Stimulated activated CD8-positive, alpha-beta memory T cell treated with anti-CD3 and anti-CD28 coated beads, Interleukin-7, amount 100 ng/mL, for 48 hours (primary cell): ENCODE data around the gene SCNN1B.
"Not testable (repeated sequence)": the region's sequence is repeated elsewhere in the genome, so short reads cannot be mapped to it uniquely, and the experiment has no call there.

Experiments used
- DNase-seq, 2 donors: peaks; one replicate each; pipeline ENCODE4 v3.0.0-alpha.2; 2020; ENCODE audit warnings: low read depth in 1 of 2; ENCODE audit errors: extremely low read depth in 1 of 2

Gene SCNN1B

DNA sequence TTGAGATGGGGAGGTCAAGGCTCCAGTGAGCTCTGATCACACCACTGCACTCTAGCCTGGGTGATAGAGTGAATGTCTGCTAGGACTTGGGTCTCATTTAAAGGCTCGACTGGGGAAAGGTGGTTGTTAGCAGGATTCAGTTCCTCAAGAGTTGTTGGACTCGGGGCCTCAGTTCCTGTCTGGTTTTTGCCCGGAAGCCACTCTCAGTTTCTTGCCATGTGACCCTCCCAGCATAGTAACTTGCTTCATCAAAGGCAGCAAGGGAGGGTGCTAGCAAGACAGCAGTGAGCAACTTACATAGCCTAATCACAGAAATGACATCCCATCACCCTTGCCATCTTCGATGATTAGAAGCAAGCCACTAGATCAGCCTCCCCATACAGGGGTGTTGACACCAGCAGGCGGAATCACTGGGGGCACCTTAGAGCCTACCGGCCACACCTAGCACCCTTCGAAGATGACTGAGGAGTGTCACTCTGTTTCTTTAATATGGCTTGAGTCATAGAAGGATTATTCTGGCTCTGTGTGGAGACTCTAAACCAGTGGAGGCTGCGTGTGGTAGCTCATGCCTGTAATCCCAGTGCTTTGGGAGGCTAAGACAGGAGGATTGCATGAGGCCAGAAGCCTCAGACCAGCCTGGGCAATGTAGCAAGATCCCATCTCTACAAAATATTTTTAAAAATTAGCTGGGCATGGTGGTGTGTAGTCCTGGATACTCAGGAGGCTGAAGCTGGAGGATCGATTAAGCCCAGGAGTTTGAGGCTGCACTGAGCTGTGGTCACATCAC, 13.2 kb upstream of the SCNN1B start:
- no peak for DNase-seq

- no peak for DNase-seq
Observed at GRCh38 chr16:23290189-23291062, 11.7 kb upstream of the SCNN1B start.

GRCh38 chr16:23293016-23293415, 9.1 kb upstream of the SCNN1B start:
- DNase-seq = no peak

- DNase-seq = no peak
Observed at GRCh38 chr16:23294260-23294659, 7.8 kb upstream of the SCNN1B start.

- DNase-seq = no peak
Observed at GRCh38 chr16:23296994-23297393, 5.1 kb upstream of the SCNN1B start.

DNA sequence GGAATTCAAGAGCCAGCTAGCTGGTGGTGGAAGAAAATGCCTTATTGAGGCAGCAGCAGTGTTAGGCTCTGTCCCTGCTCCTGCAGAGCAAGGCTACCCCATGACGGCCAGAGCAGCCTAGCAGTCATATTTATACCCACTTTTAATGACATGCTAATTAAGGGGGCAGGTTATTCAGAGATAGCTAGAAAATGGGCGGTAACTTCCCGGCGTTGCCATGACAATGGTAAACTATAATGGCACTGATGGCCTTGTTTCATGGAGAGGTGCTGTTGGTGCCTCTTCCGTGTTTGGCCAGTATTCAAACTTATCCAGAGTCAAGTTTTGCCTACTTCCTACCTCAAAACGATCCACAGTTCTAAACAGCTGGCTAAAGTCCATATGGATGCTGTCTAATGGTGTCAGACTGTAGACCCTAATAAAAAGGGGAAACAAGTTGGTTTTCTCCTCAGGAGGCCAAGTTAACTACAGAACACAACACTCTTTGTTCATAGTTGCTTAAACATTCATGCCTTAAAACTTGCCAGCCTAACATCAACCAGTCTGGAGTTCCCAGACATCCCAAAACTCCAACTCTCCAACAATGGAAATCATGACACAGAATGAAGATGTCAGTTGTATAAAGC, 3.7 kb upstream of the SCNN1B start:
- DNase-seq = no peak

- not testable (repeated sequence) for DNase-seq
Observed at GRCh38 chr16:23299815-23300214, 2.3 kb upstream of the SCNN1B start.

- no peak for DNase-seq
Observed at GRCh38 chr16:23301251-23302044, 654 bp upstream of the SCNN1B start.

DNA sequence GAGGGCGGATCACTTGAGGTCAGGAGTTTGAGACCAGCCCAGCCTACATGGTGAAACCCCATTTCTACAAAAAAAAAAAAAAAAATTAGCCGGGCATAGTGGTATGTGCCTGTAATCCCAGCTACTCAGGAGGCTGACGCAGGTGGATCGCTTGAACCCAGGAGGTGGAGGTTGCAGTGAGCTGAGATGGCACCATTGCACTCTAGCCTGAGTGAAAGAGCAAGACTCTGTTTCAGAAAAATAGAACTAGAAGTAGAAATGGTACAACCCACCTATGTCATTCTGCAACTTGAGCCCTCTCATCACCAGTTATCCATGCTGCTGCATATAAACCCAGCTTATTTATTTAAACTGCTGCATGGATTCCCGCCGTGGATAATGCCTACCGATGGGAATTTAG, 1.6 kb downstream of the SCNN1B start:
- DNase-seq = no peak

DNA sequence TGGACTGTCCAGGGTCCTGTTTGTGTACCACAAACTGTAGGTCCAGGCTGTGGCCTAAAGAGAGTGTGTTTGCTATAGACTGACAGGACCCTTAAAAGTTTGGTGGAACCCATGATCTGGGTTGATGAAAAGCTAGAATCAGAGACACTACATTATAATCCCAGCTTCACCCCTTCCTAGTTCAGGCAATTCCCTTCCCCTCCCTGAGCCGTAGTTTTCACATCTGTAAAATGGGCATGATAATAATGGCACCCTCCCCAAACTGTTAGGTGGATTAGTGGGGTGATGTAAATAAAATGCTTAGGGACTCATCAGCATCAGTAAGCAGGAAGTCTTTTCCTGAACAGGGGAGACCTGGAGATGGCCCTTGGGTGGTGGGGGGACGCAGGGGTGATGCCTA, 2.5 kb downstream of the SCNN1B start:
- DNase-seq = no peak

GRCh38 chr16:23306199-23307100, 4.3 kb downstream of the SCNN1B start:
- no peak for DNase-seq

GRCh38 chr16:23310217-23310616, 8.1 kb downstream of the SCNN1B start:
- no peak for DNase-seq

GRCh38 chr16:23310744-23311143, 8.6 kb downstream of the SCNN1B start:
- no peak for DNase-seq

- DNase-seq = no peak
Observed at GRCh38 chr16:23316232-23316631, 14.1 kb downstream of the SCNN1B start.

DNA sequence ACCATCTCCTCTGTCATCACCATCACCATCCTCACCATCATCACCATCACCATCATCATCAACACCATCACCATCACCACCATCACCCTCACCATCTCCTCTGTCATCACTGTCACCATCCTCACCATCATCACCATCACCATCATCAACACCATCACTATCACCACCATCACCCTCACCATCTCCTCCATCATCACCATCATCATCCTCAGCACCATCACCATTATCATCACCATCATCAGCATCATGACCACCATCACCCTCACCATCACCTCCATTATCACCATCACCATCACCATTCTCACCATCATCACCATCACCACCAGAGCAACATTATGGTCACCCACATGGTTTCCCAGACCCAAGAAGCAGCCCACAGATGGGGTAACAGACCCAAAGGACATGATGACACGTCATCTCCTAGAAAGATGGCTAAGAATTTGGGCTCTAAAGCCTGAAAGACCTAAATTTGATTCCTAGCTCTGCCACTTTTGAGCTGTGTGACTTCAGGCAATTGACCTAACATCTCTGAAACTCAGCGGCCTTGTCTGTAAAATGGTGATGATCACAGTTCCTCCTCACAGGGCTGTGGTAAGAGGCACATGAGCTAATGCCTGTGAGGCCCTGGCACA, 14.6 kb downstream of the SCNN1B start:
- DNase-seq = no peak

- DNase-seq = no peak
Observed at GRCh38 chr16:23317266-23317661, 15.2 kb downstream of the SCNN1B start.

DNA sequence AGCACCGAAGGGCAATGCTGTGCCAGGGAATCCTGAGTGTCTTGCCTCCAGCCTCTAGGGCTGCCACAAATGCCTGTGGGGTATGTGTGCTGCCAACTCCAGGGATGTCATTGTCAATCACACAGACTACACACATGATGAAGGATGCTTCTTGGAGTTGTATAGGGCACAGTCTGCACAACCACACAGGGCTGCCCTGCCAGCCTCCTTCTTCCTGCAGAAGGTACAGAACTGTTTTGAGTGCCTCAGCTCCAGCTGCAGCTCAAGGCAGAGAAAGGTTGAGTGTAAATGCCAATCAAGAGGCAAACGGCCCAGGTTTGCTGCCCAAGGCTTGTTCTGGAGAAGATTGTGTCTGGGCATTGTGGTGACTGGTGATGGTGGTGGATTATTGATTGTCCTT, 15.6 kb downstream of the SCNN1B start:
- no peak for DNase-seq

GRCh38 chr16:23318639-23319038, 16.5 kb downstream of the SCNN1B start:
- DNase-seq = no peak

GRCh38 chr16:23319861-23320615, 17.9 kb downstream of the SCNN1B start:
- DNase-seq = no peak
